ENCODE results near the gene ABCB11. TPM values are rescaled to one million over a fixed set of nuclear protein-coding genes. Genes with fewer than 3 reads are reported as not detected.

The ABCB11 gene
- total and polyA plus RNA-seq, 9 donors: under 0.01 to 0.18 (median 0.03) TPM; not detected in 4

DNA sequence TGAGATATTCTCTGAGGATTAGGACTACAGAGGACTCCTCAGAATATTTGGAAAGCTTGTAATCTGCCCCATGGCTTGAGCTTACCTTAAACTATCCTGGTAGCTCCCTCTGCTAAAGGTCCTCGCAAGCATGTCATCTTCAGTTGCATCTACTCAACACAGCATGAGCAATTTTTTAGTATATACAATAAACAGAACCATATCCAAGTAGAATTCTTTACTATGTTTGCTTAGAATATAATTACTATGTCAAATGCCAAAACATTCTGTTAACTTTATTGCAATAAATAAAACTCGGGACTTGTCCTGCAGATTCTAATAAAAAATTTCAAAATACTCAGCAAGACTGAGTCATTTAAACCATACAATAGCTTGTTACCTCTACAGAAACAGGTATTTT is 62.8 kb downstream of the ABCB11 start:
- no peak overlapping the region for H3K4me3 ChIP-seq
- WGBS, 3 donors: 78 to 85% (median 82%) methylated on average over 2 of the region's 2 CpGs
- no peak for DNase-seq
- H3K9me3 ChIP-seq: no peaks in the 10 kb centered on the region
- H3K36me3 ChIP-seq: no peaks in the 10 kb centered on the region
- TF ChIP-seq, protein P1, sequence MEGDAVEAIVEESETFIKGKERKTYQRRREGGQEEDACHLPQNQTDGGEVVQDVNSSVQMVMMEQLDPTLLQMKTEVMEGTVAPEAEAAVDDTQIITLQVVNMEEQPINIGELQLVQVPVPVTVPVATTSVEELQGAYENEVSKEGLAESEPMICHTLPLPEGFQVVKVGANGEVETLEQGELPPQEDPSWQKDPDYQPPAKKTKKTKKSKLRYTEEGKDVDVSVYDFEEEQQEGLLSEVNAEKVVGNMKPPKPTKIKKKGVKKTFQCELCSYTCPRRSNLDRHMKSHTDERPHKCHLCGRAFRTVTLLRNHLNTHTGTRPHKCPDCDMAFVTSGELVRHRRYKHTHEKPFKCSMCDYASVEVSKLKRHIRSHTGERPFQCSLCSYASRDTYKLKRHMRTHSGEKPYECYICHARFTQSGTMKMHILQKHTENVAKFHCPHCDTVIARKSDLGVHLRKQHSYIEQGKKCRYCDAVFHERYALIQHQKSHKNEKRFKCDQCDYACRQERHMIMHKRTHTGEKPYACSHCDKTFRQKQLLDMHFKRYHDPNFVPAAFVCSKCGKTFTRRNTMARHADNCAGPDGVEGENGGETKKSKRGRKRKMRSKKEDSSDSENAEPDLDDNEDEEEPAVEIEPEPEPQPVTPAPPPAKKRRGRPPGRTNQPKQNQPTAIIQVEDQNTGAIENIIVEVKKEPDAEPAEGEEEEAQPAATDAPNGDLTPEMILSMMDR (IDR thresholded peaks at IDR 0.05): no peak
- no peak for TF ChIP-seq POLR2A (IDR thresholded peaks at IDR 0.05)
- no peak for TF ChIP-seq EP300 (IDR thresholded peaks at IDR 0.05)
- H3K27me3 ChIP-seq: no peaks in the 10 kb centered on the region
- H3K27ac ChIP-seq: no peak overlapping the region
- no peaks in the 10 kb centered on the region for H3K4me1 ChIP-seq (ENCODE audit: insufficient read depth)
- intact Hi-C loops (cut with DNase I): no loop called here

DNA sequence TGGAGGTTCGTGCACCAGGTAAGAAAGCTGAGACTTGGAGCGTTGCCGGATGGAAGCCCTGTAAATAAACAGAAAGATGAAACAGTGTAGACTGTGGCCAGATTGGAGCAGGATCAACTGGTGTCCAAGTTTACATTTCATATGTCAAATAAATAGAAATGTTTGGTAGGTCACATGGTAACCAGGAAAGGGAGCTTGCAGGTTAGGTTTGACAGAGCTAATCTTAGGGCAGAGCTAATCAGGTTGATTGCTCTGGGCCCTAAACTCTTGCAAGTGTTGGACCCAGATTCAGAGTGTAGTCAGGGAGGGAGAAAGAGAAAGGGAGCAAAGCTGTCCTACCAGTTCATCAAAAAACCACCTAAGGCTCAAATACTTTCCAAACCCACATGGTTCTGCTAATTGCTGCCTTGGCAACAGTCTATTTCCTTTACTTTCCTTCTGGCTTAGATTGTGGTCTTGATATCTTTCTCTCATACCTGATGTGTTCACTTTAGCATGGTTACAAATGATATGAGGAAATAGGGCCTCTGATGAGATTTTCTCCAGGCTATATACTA is 66.8 kb downstream of the ABCB11 start:
- TF ChIP-seq EP300 (IDR thresholded peaks at IDR 0.05) (no peak), POLR2A (IDR thresholded peaks at IDR 0.05) (no peak)
- TF ChIP-seq, protein P1 (IDR thresholded peaks at IDR 0.05): no peak
- 93 to 94% (median 93%) methylated on average over 3 of the region's 3 CpGs for WGBS, 3 donors
- no peak overlapping the region for H3K27ac ChIP-seq
- no peaks in the 10 kb centered on the region for H3K4me1 ChIP-seq (ENCODE audit: insufficient read depth)
- intact Hi-C loops (cut with DNase I): no loop called here
- no peaks in the 10 kb centered on the region for H3K9me3 ChIP-seq
- H3K27me3 ChIP-seq: no peaks in the 10 kb centered on the region
- no peak overlapping the region for H3K4me3 ChIP-seq
- no peak for DNase-seq
- H3K36me3 ChIP-seq: no peaks in the 10 kb centered on the region

DNA sequence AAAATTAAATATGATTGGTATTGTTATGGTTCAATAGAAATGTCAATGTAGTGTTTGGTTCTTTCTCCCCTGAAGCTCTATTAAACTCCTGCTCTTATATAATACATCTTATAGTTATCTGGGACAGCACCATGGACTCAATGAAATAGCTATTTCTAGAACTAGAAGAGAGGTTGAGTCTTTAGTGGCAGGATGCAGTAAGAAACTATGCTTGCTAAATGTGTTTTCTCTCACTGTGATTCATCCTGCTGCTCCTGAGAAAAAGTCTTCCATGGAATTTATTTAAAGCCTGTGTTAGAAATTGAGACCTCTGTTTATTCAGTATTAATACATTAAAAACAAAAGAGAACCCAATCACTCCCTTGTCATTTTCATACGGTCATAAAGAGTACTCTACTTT is 68.5 kb downstream of the ABCB11 start:
- H3K27ac ChIP-seq: no peak overlapping the region
- intact Hi-C loops (cut with DNase I): no loop called here
- no peak for DNase-seq
- TF ChIP-seq EP300 (IDR thresholded peaks at IDR 0.05) (no peak), POLR2A (IDR thresholded peaks at IDR 0.05) (no peak)
- no peaks in the 10 kb centered on the region for H3K9me3 ChIP-seq
- no peaks in the 10 kb centered on the region for H3K4me1 ChIP-seq (ENCODE audit: insufficient read depth)
- no peaks in the 10 kb centered on the region for H3K27me3 ChIP-seq
- no peak overlapping the region for H3K4me3 ChIP-seq
- WGBS, 3 donors: 80 to 85% (median 81%) methylated on average over 1 of the region's 1 CpG
- H3K36me3 ChIP-seq: no peaks in the 10 kb centered on the region

DNA sequence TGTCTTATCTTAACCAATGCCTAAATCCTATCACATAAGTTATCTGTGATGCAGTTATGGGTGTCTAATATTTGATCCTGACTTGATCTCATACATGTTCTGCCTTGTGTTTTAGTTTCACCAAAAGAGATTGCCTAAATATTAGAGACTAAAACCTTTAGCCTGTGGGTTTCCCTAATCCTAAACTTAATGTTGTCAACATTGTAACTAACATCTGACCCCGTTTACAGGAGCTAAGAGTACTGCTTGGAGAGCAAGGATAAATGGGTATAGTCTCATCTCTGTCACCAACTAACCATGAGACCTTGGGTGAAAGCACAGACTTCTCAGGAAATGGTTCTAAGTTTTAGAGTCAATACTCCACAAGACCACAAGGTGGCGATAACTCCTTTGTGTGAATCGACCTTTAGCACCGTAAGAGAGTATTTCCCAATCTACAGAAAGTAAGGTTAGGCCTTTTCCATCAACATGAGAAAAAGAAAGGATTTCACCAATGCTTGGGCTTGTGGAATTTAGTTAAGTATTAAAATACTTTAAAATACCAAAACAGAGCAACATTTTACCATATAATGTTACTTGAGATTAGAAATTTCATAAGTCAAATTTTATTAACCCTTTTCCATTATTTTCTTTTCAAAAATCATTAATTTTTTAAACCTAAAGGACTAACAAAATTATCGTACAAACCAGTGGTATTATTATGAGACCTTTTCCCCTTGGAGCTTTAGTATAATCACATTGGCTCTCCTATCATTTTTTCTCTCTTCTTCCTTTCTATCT is 69.5 kb downstream of the ABCB11 start:
- 20 to 21% (median 20%) methylated on average over 5 of the region's 5 CpGs for WGBS, 3 donors
- Histone ChIP-seq H3K9me3 (no peaks in the 10 kb centered on the region), H3K4me1 (ENCODE audit: insufficient read depth) (no peaks in the 10 kb centered on the region), H3K36me3 (no peaks in the 10 kb centered on the region), H3K27me3 (no peaks in the 10 kb centered on the region), H3K27ac (no peak overlapping the region), H3K4me3 (no peak overlapping the region)
- TF ChIP-seq, protein P1 (IDR thresholded peaks at IDR 0.05): peak in 2 of 3 donors; percentile 33 to 35
- TF ChIP-seq EP300 (IDR thresholded peaks at IDR 0.05) (no peak), POLR2A (IDR thresholded peaks at IDR 0.05) (no peak)
- intact Hi-C loops (cut with DNase I): no loop called here
- DNase-seq: no peak

DNA sequence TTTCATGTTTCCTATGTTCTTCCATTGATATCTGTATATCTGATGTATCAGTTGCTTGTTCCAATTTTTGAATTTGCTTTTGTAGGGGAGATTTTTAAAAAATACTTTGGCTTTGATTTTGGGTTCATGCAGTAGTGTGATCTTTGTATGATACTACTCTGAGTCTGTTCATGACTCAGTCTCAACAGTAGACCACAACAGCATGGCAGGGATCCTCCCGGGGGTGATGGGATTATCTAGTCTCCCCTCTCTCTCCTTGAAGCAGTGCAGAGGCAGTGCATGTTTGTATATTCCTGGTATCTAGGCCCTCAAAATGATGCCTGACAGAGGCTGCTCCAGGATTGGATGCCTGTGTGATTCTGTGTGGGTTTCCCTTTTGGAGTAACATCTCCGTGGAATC is 74.7 kb downstream of the ABCB11 start:
- TF ChIP-seq, protein P1 (IDR thresholded peaks at IDR 0.05): no peak
- no peak for TF ChIP-seq POLR2A (IDR thresholded peaks at IDR 0.05)
- TF ChIP-seq EP300 (IDR thresholded peaks at IDR 0.05): no peak
- H3K27ac ChIP-seq: no peak overlapping the region
- H3K9me3 ChIP-seq: no peaks in the 10 kb centered on the region
- no peaks in the 10 kb centered on the region for H3K36me3 ChIP-seq
- 87 to 98% (median 93%) methylated on average over 2 of the region's 2 CpGs for WGBS, 3 donors
- no peaks in the 10 kb centered on the region for H3K27me3 ChIP-seq
- H3K4me3 ChIP-seq: no peak overlapping the region
- DNase-seq: no peak
- intact Hi-C loops (cut with DNase I): no loop called here
- H3K4me1 ChIP-seq (ENCODE audit: insufficient read depth): no peaks in the 10 kb centered on the region
